Measurements from ENCODE around the gene MPPED2. TPM values are rescaled to one million over a fixed set of nuclear protein-coding genes. Genes with fewer than 3 reads are reported as not detected.

The MPPED2 gene
- total RNA-seq, 1 donor from 2014 or later = 5.3 TPM

DNA sequence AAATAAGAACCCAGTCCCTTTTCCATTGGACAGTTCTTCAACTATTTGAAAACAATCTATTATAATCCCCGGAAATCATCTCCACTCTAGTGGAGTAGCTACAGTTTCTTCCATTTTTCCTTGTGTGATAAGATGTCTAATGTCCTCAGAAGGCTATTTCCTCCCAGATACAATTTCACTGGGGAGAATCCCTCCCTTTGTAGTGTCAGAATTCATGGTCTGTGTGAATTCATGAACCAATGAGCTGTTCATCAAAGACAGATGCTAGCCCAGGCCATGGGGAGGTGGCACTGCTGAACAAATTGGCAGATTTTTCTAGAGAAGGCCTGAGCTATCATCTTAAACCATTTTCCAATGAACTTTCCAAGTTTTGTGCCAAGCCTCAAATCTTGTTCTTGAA, 45.4 kb downstream of the MPPED2 start:
- Histone ChIP-seq H3K4me1 (peaks cover 0 to 2% of the 10 kb centered on the region in 2 donors), H3K27ac (no peak overlapping the region), H3K4me3 (no peak overlapping the region), H3K36me3 (no peaks in the 10 kb centered on the region), H3K9me3 (no peaks in the 10 kb centered on the region), H3K27me3 (no peaks in the 10 kb centered on the region)
- no peak for DNase-seq (ENCODE audit: low spot score in 2 of 2)
- TF ChIP-seq, protein P1, sequence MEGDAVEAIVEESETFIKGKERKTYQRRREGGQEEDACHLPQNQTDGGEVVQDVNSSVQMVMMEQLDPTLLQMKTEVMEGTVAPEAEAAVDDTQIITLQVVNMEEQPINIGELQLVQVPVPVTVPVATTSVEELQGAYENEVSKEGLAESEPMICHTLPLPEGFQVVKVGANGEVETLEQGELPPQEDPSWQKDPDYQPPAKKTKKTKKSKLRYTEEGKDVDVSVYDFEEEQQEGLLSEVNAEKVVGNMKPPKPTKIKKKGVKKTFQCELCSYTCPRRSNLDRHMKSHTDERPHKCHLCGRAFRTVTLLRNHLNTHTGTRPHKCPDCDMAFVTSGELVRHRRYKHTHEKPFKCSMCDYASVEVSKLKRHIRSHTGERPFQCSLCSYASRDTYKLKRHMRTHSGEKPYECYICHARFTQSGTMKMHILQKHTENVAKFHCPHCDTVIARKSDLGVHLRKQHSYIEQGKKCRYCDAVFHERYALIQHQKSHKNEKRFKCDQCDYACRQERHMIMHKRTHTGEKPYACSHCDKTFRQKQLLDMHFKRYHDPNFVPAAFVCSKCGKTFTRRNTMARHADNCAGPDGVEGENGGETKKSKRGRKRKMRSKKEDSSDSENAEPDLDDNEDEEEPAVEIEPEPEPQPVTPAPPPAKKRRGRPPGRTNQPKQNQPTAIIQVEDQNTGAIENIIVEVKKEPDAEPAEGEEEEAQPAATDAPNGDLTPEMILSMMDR (IDR thresholded peaks at IDR 0.05) = no peak
- intact Hi-C loops (cut with DNase I) = no loop called here

- H3K4me3 ChIP-seq = no peak overlapping the region
- no peak overlapping the region for H3K27ac ChIP-seq
- intact Hi-C loops (cut with DNase I) = no loop called here
- H3K36me3 ChIP-seq = no peaks in the 10 kb centered on the region
- no peaks in the 10 kb centered on the region for H3K9me3 ChIP-seq
- H3K27me3 ChIP-seq = no peaks in the 10 kb centered on the region
- peaks cover 0 to 2% of the 10 kb centered on the region in 2 donors for H3K4me1 ChIP-seq
- TF ChIP-seq, protein P1 (IDR thresholded peaks at IDR 0.05) = no peak
- no peak for DNase-seq (ENCODE audit: low spot score in 2 of 2)
These were observed 47.9 kb downstream of the MPPED2 start for GRCh38 chr11:30538251-30538650.

GRCh38 chr11:30535818-30536217, 50.3 kb downstream of the MPPED2 start:
- TF ChIP-seq, protein P1 (IDR thresholded peaks at IDR 0.05) = no peak
- H3K4me3 ChIP-seq = no peak overlapping the region
- intact Hi-C loops (cut with DNase I) = no loop called here
- H3K27ac ChIP-seq = no peak overlapping the region
- no peaks in the 10 kb centered on the region for H3K27me3 ChIP-seq
- no peaks in the 10 kb centered on the region for H3K36me3 ChIP-seq
- DNase-seq (ENCODE audit: low spot score in 2 of 2) = no peak
- H3K9me3 ChIP-seq = no peaks in the 10 kb centered on the region
- H3K4me1 ChIP-seq = peaks cover 0 to 2% of the 10 kb centered on the region in 2 donors

- intact Hi-C loops (cut with DNase I) = no loop called here
- Histone ChIP-seq H3K4me3 (no peak overlapping the region), H3K9me3 (no peaks in the 10 kb centered on the region), H3K36me3 (no peaks in the 10 kb centered on the region), H3K4me1 (peaks cover 0 to 2% of the 10 kb centered on the region in 2 donors), H3K27me3 (no peaks in the 10 kb centered on the region), H3K27ac (no peak overlapping the region)
- DNase-seq (ENCODE audit: low spot score in 2 of 2) = no peak
- TF ChIP-seq, protein P1 (IDR thresholded peaks at IDR 0.05) = no peak
These were observed 52.7 kb downstream of the MPPED2 start for GRCh38 chr11:30533445-30533947.

GRCh38 chr11:30527566-30527965, 58.6 kb downstream of the MPPED2 start:
- Histone ChIP-seq H3K27me3 (no peaks in the 10 kb centered on the region), H3K27ac (no peak overlapping the region), H3K36me3 (no peaks in the 10 kb centered on the region), H3K9me3 (no peaks in the 10 kb centered on the region), H3K4me3 (no peak overlapping the region), H3K4me1 (no peaks in the 10 kb centered on the region)
- intact Hi-C loops (cut with DNase I) = no loop called here
- no peak for DNase-seq (ENCODE audit: low spot score in 2 of 2)
- TF ChIP-seq, protein P1 (IDR thresholded peaks at IDR 0.05) = no peak

DNA sequence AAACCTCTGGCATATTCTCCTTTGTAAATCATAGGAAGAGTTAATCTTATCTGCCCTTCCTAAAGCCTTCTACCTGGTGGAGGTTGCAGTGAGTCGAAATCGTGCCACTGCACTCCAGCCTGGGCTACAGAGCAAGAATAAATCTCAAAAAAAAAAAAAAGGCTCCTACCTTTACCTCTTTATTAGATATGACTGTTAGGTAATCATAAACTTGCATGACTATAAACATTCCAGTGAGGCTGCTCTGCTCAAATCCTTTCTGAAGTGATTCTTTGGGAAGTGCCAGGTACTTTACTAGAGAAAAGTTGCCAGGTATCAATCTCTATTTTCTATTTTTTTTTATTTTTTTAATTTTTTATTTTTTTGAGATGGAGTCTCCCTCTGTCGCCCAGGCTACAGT, 59.6 kb downstream of the MPPED2 start:
- Histone ChIP-seq H3K27me3 (no peaks in the 10 kb centered on the region), H3K36me3 (no peaks in the 10 kb centered on the region), H3K4me3 (no peak overlapping the region), H3K27ac (no peak overlapping the region), H3K9me3 (no peaks in the 10 kb centered on the region), H3K4me1 (no peaks in the 10 kb centered on the region)
- TF ChIP-seq, protein P1 (IDR thresholded peaks at IDR 0.05) = no peak
- intact Hi-C loops (cut with DNase I) = no loop called here
- no peak for DNase-seq (ENCODE audit: low spot score in 2 of 2)

Data from ascending aorta (tissue), 2 donors.